ENCODE measurements around the gene PPP1CB. TPM values are rescaled to one million over a fixed set of nuclear protein-coding genes. Genes with fewer than 3 reads are reported as not detected.

PPP1CB gene
- total RNA-seq = 72.2 and 80.4 TPM in 2 replicates

DNA sequence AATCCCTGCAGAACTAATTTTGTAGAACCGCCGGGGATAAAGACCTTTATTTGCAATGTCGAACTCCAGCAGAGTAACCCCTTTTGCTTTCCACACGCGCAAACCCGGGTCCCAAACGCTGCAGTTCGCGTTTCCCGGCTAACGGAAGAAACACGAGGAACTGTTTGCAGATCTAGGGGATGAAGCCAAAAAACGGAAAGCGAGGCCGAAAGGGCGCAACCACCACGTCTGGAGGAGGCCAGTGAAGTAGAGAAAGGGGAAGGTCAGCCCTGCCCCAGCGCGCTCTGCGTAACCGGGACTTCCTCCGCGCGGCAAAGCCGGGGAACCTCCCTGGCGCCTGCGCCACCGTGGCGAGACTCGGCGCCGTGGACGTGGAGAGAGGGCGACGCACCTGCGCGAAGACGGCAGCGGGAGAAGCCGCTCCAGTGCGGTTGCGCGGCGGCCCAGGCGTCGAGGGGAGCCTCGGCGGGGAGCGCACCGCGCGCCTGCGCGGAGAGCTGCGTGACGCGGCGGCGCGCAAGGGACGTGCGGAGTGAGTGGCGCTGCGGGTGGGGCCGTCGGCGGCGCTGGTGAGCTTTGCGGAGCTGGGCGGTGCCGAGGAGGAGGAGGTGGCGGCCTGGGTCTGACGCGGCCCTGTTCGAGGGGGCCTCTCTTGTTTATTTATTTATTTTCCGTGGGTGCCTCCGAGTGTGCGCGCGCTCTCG, at the start of gene PPP1CB:
Gene PPP1CB, plus strand, starts transcription at position 579 of the 704 bp plus-strand sequence. CDS start 295 bp downstream, outside the sequence.

DNA sequence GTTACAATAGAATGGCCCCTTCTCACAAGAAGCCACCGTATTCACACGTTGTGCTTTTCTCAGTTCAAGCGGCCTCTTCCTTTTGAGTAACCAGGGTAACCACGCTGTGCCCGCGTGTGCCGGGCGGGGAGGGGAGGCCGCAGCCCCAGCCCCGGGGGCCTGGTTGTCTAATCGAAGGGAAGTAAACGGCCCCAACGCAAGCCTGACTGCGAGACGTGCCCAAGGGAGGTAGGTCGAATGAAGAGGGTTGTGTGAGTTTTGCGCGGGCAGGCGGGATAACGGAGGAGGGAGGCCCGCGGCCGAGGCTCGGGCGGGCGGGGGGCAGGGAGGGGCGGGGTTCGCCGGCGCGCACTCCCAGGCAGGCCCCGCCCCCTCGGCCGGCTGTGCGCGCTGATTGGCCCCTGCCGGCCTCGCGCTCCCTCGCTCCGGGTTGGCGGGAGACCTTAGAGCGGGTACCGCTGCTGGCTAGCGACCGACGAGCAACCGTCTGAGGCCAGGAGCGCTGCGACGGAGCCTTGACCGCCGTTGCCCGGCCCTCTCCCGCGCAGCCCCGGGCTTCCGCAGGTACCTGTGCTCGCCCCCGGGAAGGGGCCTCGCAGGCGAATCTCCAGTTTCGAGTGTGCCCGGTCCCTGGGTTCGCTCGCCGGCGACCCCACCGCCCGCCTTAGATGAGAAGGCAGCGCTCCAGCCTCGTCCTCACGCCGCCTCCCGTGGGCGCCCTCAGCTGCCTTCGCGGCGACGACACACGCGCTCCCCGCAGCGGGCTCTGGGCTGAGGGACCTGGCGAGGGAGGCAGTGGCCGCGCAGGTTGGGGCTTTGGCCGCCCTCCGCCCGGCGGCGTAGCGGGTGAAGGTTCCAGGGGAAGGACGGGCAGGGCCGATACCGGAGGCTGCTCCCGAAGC, 59.0 kb downstream of the PPP1CB start, which contains the start of gene SPDYA:
Gene SPDYA, plus strand, starts transcription at position 451 of the 902 bp plus-strand sequence. CDS start 5,181 bp downstream, outside the sequence.

Other genes starting within 250 kb of the PPP1CB start
- gene SPDYA, start 59.0 kb downstream of the PPP1CB start, total RNA-seq = 0.05 TPM in 1 of 2 replicates, not detected in the other
- gene TRMT61B, start 118.5 kb downstream of the PPP1CB start, total RNA-seq = 9.2 and 12.0 TPM in 2 replicates
- 49.2 and 50.8 TPM in 2 replicates for gene WDR43, start 142.8 kb downstream of the PPP1CB start, total RNA-seq
- not detected in 2 replicates for gene TOGARAM2, start 229.5 kb downstream of the PPP1CB start, total RNA-seq

Data from mammary microvascular endothelial cell (primary cell).